Measurements from ENCODE around the gene NHSL1.

Gene NHSL1

GRCh38 chr6:138401960-138402837 lies 97.1 kb downstream of the NHSL1 start:
- no peak for DNase-seq (ENCODE audit: low read depth)

GRCh38 chr6:138400326-138400725 lies 99.0 kb downstream of the NHSL1 start:
- DNase-seq (ENCODE audit: low read depth), result no peak

- no peak for DNase-seq (ENCODE audit: low read depth)
Measured at GRCh38 chr6:138397128-138398122, 101.9 kb downstream of the NHSL1 start.

GRCh38 chr6:138396709-138397108 lies 102.6 kb downstream of the NHSL1 start:
- DNase-seq (ENCODE audit: low read depth), result no peak

- no peak for DNase-seq (ENCODE audit: low read depth)
Measured at GRCh38 chr6:138393871-138394783, 105.2 kb downstream of the NHSL1 start.

- DNase-seq (ENCODE audit: low read depth), result no peak
Measured at GRCh38 chr6:138389551-138389950, 109.7 kb downstream of the NHSL1 start.

- no peak for DNase-seq (ENCODE audit: low read depth)
Measured at GRCh38 chr6:138387577-138388368, 111.5 kb downstream of the NHSL1 start.

- no peak for DNase-seq (ENCODE audit: low read depth)
Measured at GRCh38 chr6:138386897-138387296, 112.4 kb downstream of the NHSL1 start.

- no peak for DNase-seq (ENCODE audit: low read depth)
Measured at GRCh38 chr6:138383776-138384175, 115.5 kb downstream of the NHSL1 start.

GRCh38 chr6:138382498-138383265 lies 116.6 kb downstream of the NHSL1 start:
- no peak for DNase-seq (ENCODE audit: low read depth)

GRCh38 chr6:138378463-138378862 lies 120.8 kb downstream of the NHSL1 start:
- no peak for DNase-seq (ENCODE audit: low read depth)

- no peak for DNase-seq (ENCODE audit: low read depth)
Measured at GRCh38 chr6:138377844-138378243, 121.5 kb downstream of the NHSL1 start, which contains the start of gene SMIM28. Gene SMIM28 (plus strand): TSS chr6:138377905. CDS start chr6:138378073, 168 bp downstream.

GRCh38 chr6:138377042-138377441 lies 122.3 kb downstream of the NHSL1 start:
- DNase-seq (ENCODE audit: low read depth), result no peak

GRCh38 chr6:138374815-138375214 lies 124.5 kb downstream of the NHSL1 start:
- no peak for DNase-seq (ENCODE audit: low read depth)

GRCh38 chr6:138374230-138374629 lies 125.1 kb downstream of the NHSL1 start:
- no peak for DNase-seq (ENCODE audit: low read depth)

- DNase-seq (ENCODE audit: low read depth), result no peak
Measured at GRCh38 chr6:138372711-138373463, 126.4 kb downstream of the NHSL1 start.

All from activated T-cell treated with anti-CD3 and anti-CD28 coated beads for 24 hours (primary cell).